NOMO-1 treated with dmso at 0.1 percent for 144 hours (cell line): Measurements from ENCODE around the gene SGMS2.
"Not testable (repeated sequence)": the region's sequence is repeated elsewhere in the genome, so short reads cannot be mapped to it uniquely, and the experiment has no call there.

Experiments
- DNase-seq: peaks from one replicate; lab custom pipeline; 2025; ENCODE audit not compliant: unreplicated experiment; lab: John Stamatoyannopoulos, UW

SGMS2 gene

DNA sequence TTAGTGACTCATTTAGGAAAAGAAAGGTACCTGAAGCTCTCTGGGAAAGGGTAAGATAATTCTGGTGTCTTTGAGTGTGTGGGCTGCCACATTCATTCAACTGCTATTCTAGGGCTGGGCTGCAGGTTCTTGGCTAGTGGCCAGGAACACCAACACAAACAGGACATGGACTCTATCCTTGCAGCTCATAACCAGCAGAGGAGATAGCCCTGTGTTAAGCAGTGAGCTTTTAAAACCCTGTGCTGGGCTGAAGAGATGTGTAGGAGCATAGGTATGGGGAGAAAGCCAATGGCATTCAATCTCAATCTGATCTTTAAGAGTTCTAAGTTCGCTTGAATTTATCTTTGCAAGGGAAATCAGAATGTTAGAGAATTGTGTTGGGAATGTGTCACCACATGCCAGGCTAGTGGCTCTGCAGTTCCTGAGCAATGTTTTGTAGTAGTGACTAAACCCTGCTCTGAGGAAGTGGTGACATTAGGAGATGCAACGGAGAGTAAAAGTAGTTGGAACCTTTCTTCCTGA is 39.2 kb downstream of the SGMS2 start:
- no peak for DNase-seq

- no peak for DNase-seq
Measured at GRCh38 chr4:107866726-107867125, 42.0 kb downstream of the SGMS2 start.

DNA sequence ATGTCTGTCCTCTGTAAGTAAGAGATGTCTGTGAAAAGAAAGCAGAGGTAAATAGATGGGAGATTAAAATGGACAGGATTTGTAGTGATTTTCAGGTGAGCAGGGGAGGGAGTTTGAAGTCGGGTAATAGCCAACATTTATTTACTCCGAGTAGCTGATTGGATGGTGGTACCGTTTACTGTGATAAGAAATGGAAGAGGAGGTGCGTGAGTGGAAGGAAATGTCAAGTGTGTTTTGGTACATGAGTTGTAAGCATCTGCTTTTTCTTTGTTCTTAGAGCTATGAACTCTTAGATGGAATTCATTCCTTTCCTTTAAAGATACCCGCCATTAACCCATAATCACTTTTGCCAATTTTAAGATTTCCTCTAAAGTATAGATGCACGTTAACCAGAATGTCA is 45.5 kb downstream of the SGMS2 start:
- DNase-seq, result no peak

- DNase-seq, result no peak
Measured at GRCh38 chr4:107870916-107871786, 46.4 kb downstream of the SGMS2 start.

- no peak for DNase-seq
Measured at GRCh38 chr4:107874024-107874423, 49.3 kb downstream of the SGMS2 start.

- DNase-seq, result no peak
Measured at GRCh38 chr4:107876099-107876498, 51.4 kb downstream of the SGMS2 start.

DNA sequence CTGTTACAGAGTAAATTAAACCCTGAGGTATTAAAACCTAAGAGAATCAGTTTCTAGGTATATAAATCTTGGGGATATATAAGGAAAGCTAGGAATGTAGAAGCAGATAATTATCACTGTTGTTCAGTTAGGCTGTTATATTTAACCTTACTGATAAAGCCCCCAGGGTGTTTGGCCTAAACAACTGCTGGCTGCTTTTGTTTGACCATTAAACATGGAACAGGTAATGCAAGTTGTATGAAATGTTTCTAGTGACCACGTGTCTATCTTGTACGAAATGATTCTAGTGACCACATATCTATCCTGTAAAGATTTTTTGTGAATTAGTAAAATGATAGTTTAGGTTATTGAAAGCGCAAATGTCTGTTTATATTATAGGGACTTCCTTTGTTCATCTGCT is 52.6 kb downstream of the SGMS2 start:
- DNase-seq, result no peak

DNA sequence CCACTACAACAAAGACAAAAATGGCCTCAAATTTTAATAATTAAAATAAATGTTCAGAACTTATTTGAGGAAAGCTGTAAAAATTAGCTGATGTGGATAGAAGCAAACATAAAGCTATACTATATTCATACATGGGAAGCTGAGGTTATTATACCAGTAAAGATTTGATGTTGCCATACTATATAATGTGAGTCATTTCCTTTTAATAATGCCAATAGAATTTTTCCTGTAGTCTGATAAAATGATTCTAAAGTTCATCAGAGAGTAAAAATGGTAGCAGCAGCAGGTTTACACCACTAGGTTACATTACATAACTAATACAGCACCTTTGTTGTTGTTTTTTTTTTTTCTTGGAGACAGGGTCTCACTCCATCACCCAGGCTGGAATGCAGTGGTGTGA is 61.1 kb downstream of the SGMS2 start:
- no peak for DNase-seq

DNA sequence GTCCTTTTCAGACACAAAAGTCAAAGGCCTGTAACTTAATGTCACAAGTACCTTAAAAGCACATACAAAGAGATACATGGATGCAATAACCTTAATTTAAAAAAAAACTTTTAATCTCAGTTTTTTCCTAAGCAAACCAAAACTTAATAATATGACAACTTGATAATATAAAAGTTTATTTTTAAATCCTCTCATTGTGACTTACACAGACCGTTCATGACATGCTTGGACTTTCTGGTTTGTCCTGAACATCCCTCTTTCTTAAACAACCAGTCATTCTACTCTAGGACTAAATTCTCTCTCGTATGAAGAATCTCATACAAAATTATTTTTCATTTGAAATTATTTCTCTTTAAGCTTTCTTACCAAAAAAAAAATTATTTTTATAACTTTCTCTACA is 63.5 kb downstream of the SGMS2 start:
- no peak for DNase-seq

- no peak for DNase-seq
Measured at GRCh38 chr4:107890779-107891178, 66.0 kb downstream of the SGMS2 start.

DNA sequence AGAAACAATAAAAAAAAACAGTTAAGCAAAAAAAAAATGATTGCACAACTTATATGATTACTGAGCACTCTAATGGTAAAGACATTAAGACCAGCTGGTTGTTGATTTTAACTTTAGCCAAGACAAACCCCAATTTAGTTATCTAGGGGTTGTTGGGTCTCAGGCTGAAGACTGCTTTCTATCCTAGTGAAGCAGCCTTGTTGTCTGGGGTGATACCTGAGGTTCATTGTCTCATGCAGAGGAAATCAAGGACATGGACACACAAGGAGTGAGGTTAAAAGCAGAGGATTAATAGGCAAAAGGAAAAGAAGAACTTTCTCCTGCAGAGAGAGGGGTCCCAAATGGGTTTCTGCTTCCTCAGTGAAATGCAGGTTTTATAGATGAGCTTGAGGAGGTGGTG is 66.6 kb downstream of the SGMS2 start:
- DNase-seq, result no peak

DNA sequence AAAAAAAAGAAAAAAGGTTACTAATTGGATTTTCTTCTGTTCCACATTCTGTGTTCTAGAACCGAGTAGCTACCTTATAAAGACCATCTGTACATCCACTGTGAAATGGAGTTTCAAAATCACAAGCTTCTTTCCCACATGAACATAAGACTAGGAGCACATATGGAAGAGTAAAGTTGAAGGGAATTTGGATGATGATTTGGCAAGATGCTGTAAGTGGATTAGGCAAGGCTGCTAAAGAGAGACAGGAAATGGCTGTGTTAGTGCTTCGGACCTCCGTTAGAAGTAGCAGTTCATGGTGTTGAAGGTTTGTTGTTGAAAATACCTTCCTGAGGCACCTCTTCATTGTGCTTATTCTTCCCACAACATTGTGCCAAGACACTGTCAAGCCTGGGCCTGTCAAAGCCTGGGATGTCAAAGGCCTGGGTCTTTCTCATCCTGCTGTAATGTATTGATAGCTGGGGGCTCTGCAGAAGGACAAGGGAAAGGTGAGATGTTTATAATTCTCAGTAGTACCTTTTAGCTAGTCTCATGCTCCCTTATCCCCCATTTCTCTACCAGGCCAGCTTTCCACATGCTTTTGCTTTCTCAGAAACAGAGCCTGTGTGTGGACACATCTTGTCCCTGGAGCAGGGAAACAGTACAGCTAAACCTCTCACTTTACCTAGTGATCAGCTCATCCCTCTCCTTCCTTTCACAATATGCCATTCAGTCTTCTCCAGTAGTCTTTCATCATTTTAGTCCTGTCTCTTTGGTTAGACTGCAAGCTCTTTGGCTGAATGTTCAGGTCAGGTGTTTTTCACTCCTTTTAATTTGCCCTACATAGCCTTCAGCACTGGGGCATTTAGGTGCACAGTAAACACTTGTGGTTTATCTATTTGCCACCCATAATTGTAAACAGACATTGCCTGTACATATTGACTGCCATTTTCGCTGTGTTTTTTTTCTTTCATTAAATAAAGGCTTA is 68.7 kb downstream of the SGMS2 start:
- no peak for DNase-seq

- no peak for DNase-seq
Measured at GRCh38 chr4:107894138-107894603, 69.4 kb downstream of the SGMS2 start.

DNA sequence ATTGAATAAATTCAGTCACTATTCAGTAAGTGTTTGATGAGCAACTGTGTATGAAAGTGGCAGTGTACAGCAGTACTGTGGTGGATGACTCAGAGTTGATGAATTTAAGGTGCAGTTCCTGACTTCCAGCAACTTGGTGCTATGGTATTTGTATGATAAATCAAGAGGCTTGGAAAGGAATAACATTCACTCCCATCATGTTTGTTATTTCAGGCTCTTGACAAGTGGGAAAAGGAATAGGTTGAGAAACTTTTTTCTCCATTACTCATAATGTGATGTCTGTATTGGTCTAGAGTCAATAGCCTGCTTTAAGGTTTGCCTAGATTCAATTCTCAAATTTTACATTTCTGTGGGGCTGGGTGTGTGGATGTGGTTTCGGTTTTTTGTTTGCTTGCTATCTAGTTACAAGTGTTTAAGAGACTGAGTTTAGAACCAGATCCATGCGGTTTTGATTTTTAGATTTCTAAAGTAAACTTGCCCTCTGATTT is 71.5 kb downstream of the SGMS2 start:
- no peak for DNase-seq

- DNase-seq, result no peak
Measured at GRCh38 chr4:107896646-107897045, 71.9 kb downstream of the SGMS2 start.

GRCh38 chr4:107897823-107898222 is 73.1 kb downstream of the SGMS2 start:
- DNase-seq, result no peak

DNA sequence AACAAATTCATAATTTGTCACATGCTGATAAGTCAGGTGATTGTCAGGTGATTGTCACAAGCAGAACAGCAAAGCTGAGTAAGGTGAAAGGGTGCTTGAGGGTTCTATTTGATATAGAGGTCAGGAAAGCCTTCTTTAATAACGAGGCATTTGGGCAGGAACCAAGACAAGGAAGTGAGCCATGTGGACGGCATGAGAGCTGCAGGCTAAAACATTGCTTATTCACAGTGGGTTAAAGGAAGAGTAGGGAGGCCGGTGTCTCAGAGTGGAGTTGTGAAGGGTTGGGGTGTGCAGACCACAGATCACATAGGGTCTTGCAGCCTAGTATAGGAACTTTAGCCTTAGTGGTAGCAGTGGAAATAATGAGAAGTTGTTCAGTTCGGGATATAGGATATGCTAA is 75.3 kb downstream of the SGMS2 start:
- no peak for DNase-seq

DNA sequence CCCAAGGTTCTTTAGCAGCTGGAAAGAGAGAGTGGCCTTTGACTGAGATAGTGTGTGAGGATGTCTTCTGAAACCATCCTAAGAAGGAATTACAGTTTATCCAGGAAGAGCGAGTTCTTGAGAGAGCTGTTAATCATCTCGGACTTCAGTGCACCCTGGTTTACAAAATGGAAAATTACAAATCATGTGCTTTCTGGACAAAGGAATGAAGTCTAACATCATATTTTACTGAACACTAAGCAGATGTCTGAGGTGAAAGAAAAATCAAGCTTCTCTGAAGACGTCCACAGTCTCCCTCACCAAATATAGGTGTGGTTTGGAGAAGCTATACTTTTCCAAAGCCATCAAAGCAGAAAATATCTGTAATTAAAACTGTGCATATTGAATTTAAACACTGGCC is 75.8 kb downstream of the SGMS2 start:
- no peak for DNase-seq

DNA sequence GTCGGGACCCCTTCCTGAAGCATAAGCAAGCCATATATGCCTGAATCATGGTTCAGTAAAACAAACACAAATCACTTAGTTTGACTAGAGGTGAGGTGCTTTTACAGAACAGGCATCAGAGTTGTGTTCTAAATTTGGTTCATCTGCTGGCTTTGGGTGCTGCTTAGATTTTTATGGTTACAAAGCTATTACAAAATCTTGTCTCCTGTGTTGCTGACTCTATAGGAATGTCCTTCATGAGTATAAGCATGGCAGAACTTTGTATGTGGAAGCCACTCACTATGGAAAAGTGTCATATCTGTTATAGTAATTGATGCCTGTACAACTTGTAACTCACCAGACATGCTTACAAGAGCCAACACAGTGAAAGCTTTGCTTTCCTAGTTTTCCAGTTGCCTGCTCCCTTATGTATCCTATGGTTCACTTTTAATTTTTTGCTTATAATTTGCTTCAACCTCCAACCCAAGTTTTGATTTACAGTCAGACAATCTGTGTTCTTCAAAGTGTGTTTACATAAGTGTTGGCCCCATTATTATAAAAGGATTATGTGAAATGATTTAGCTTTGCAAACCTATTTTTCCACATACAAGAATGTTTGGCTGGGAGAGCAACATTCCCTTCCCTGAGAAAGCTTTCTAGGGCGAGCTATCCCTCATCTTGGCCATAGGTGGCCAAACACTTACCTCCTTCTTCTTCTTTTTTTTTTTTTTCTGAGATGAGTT is 76.6 kb downstream of the SGMS2 start:
- DNase-seq, result no peak

DNA sequence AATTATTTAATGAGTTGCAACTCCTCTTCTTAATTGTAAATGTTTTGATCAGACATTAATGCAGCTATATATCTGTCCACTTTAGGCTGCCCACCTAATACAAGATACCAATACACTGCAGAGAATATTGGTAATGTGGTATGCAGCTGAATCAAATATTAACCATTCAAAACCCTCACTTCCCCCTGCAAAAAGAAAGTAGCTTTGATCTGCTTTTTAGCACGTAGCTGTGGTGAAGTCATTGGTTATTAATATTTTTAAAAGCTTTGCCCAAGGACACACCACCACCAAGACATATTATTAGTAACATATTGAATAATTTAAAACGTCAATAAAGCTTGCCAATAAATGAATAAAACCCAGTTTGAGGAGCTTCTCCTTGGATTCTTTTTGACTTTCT is 78.0 kb downstream of the SGMS2 start:
- DNase-seq, result no peak

GRCh38 chr4:107905082-107905481 is 80.3 kb downstream of the SGMS2 start:
- not testable (repeated sequence) for DNase-seq
